Astrocyte of the spinal cord (primary cell): ENCODE data around the gene NUCKS1.
A peak's percentile ranks its signal among the peaks of the same experiment; 100 is the strongest.

Experiments
- DNase-seq: peaks from one replicate; pipeline ENCODE4 v3.0.0; 2011; ENCODE audit warnings: low read depth, low spot score
- H3K4me3 ChIP-seq: 2 replicates; pipeline ENCODE4 v1.5.1; 2011; ENCODE audit warnings: low read depth, mild to moderate bottlenecking, low read length, moderate library complexity
- in situ Hi-C: cut with HindIII; loops from 2 replicates; pipeline ENCODE4 v1.10.0; 2017; ENCODE audit warnings: low sequenced_read_pairs
- TF ChIP-seq, protein P1 (sequence below): IDR thresholded peaks from 2 replicates; pipeline ENCODE4 v1.5.1; 2012; ENCODE audit warnings: low read depth, mild to moderate bottlenecking, low read length, inconsistent platforms

NUCKS1 gene

GRCh38 chr1:205714190-205714905 lies 35.6 kb downstream of the NUCKS1 start:
- TF ChIP-seq, protein P1, sequence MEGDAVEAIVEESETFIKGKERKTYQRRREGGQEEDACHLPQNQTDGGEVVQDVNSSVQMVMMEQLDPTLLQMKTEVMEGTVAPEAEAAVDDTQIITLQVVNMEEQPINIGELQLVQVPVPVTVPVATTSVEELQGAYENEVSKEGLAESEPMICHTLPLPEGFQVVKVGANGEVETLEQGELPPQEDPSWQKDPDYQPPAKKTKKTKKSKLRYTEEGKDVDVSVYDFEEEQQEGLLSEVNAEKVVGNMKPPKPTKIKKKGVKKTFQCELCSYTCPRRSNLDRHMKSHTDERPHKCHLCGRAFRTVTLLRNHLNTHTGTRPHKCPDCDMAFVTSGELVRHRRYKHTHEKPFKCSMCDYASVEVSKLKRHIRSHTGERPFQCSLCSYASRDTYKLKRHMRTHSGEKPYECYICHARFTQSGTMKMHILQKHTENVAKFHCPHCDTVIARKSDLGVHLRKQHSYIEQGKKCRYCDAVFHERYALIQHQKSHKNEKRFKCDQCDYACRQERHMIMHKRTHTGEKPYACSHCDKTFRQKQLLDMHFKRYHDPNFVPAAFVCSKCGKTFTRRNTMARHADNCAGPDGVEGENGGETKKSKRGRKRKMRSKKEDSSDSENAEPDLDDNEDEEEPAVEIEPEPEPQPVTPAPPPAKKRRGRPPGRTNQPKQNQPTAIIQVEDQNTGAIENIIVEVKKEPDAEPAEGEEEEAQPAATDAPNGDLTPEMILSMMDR, result no peak
- in situ Hi-C loops, result no loop called here
- no peak overlapping the region for H3K4me3 ChIP-seq
- peak; percentile 33 for DNase-seq

- in situ Hi-C loops, result no loop called here
- TF ChIP-seq, protein P1, result peak; percentile 86
- peak; percentile 80 for DNase-seq
- no peak overlapping the region for H3K4me3 ChIP-seq
Observed at GRCh38 chr1:205711105-205712048, 38.6 kb downstream of the NUCKS1 start.

- no peak overlapping the region for H3K4me3 ChIP-seq
- TF ChIP-seq, protein P1, result no peak
- no peak for DNase-seq
- in situ Hi-C loops, result no loop called here
Observed at GRCh38 chr1:205710201-205711062, 39.5 kb downstream of the NUCKS1 start.

DNA sequence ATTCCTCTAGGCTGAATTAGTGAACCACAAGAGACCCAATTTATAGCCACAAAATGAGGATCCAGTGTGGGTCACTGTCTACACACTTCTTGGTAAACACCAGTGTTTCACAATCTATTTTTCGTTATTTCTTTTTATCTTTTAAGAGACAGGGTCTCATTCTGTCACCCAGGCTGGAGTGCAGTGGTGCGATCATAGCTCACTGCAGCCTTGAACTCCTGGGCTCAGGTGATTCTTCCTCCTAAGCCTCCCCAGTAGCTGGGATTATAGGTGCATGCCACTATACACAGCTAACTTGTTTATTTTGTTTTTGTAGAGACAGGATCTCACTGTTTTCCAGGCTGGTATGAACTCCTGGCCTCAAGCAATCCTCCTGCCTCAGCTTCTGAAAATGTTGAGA lies 40.3 kb downstream of the NUCKS1 start:
- H3K4me3 ChIP-seq, result no peak overlapping the region
- TF ChIP-seq, protein P1, result no peak
- in situ Hi-C loops, result no loop called here
- no peak for DNase-seq

DNA sequence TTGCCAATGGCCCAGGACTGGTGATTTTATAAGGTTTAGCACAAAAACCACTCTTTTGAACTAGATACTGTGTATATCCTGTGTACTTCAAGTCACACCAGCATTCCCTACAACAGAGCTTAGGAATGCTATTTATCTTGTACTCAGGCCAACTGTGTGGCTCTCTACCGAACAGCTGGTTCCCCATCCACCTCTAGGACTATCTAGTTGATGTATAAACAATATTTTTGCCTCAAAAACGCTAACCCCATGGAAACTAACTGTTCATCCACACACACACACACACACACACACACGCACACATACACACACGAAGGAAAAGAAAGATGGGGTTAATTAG lies 41.0 kb downstream of the NUCKS1 start:
- in situ Hi-C loops, result no loop called here
- TF ChIP-seq, protein P1, result no peak
- DNase-seq, result peak; percentile 80
- no peak overlapping the region for H3K4me3 ChIP-seq
